Fibroblast of lung (primary cell): ENCODE data around the gene GNAT1. TPM values are rescaled to one million over a fixed set of nuclear protein-coding genes. Genes with fewer than 3 reads are reported as not detected.
A peak's percentile ranks its signal among the peaks of the same experiment; 100 is the strongest.

Experiments used
- DNase-seq, 2 donors: peaks; one replicate each; pipeline versions ENCODE4 v3.0.0 to v3.0.0-alpha.2; 2010; ENCODE audit warnings: low read depth in 2 of 2
- H2AFZ ChIP-seq: 2 replicates; pipeline ENCODE4 v1.5.1; 2012; ENCODE audit warnings: low read length, control low read depth, inconsistent platforms
- H3K27ac ChIP-seq: 2 replicates; pipeline ENCODE4 v1.5.1; 2011; ENCODE audit warnings: low read length, control low read depth; ENCODE audit not compliant: insufficient read depth
- H3K27me3 ChIP-seq: 2 replicates; pipeline ENCODE4 v1.5.1; 2011; ENCODE audit warnings: mild to moderate bottlenecking, low read length; ENCODE audit not compliant: control insufficient read depth, insufficient read depth
- H3K36me3 ChIP-seq: 2 replicates; pipeline ENCODE4 v1.5.1; 2011; ENCODE audit warnings: low read length; ENCODE audit not compliant: control insufficient read depth, insufficient read depth
- H3K4me1 ChIP-seq: 2 replicates; pipeline ENCODE4 v1.5.1; 2011; ENCODE audit warnings: low read length; ENCODE audit not compliant: control insufficient read depth, insufficient read depth; ENCODE audit errors: extremely low read depth
- H3K4me2 ChIP-seq: 2 replicates; pipeline ENCODE4 v1.5.1; 2011; ENCODE audit warnings: low read length, control low read depth; ENCODE audit not compliant: insufficient read depth; ENCODE audit errors: extremely low read depth
- H3K4me3 ChIP-seq, 4 experiments: fragments of 200-600 bp in 1 of 4; sonication (generic) in 1 of 4; replicated peaks in 1 of 4; 2 replicates each; pipeline ENCODE4 v1.5.1; 2011 to 2016; ENCODE audit warnings: low read length in 4 of 4, low read depth in 3 of 4, mild to moderate bottlenecking in 3 of 4, control low read depth in 2 of 4, inconsistent platforms in 1 of 4, mixed read lengths in 1 of 4; ENCODE audit not compliant: insufficient read depth in 1 of 4; ENCODE audit errors: control extremely low read depth in 1 of 4
- H3K79me2 ChIP-seq: 2 replicates; pipeline ENCODE4 v1.5.1; 2012; ENCODE audit warnings: mild to moderate bottlenecking, low read length, inconsistent platforms; ENCODE audit not compliant: control insufficient read depth, insufficient read depth
- H3K9ac ChIP-seq: 2 replicates; pipeline ENCODE4 v1.5.1; 2011; ENCODE audit warnings: mild to moderate bottlenecking, low read length, control low read depth; ENCODE audit not compliant: insufficient read depth
- H3K9me3 ChIP-seq: 2 replicates; pipeline ENCODE4 v1.5.1; 2012; ENCODE audit warnings: low read depth, low read length; ENCODE audit not compliant: control insufficient read depth, insufficient read depth
- H4K20me1 ChIP-seq: 2 replicates; pipeline ENCODE4 v1.5.1; 2011; ENCODE audit warnings: low read length; ENCODE audit not compliant: control insufficient read depth, insufficient read depth; ENCODE audit errors: extremely low read depth
- CTCF ChIP-seq, 2 donors: IDR thresholded peaks in 1 of 2; conservative IDR thresholded peaks in 1 of 2; 1 replicate in 1 of 2; 2 replicates in 1 of 2; pipeline ENCODE4 v1.5.1; 2011 to 2012; ENCODE audit warnings: low read length in 2 of 2, control low read depth in 1 of 2, inconsistent platforms in 1 of 2, low read depth in 1 of 2, mild to moderate bottlenecking in 1 of 2
- EZH2 ChIP-seq: IDR thresholded peaks from 2 replicates; pipeline ENCODE4 v1.5.1; 2012; ENCODE audit warnings: low read length, control low read depth, mild to moderate bottlenecking; ENCODE audit errors: missing control alignments
- polyA plus RNA-seq, 2 donors: library from polyadenylated mRNA; depleted of rRNA in 1 of 2; stranded (reverse) in 1 of 2; unstranded in 1 of 2; fragments of >200 nt; gene quantifications; 2 replicates each; pipeline ENCODE4 v1.2.1, GENCODE V29; 2011 to 2012; ENCODE audit warnings: missing spikeins in 1 of 2
- total RNA-seq: library from RNA; depleted of rRNA; stranded (reverse); fragments of >200 nt; gene quantifications from 2 replicates; pipeline ENCODE4 v1.2.1, GENCODE V29; 2014

Gene GNAT1
- total and polyA plus RNA-seq, 2 donors (not counting 1 experiment from before 2014, with no cell fraction given): not detected

DNA sequence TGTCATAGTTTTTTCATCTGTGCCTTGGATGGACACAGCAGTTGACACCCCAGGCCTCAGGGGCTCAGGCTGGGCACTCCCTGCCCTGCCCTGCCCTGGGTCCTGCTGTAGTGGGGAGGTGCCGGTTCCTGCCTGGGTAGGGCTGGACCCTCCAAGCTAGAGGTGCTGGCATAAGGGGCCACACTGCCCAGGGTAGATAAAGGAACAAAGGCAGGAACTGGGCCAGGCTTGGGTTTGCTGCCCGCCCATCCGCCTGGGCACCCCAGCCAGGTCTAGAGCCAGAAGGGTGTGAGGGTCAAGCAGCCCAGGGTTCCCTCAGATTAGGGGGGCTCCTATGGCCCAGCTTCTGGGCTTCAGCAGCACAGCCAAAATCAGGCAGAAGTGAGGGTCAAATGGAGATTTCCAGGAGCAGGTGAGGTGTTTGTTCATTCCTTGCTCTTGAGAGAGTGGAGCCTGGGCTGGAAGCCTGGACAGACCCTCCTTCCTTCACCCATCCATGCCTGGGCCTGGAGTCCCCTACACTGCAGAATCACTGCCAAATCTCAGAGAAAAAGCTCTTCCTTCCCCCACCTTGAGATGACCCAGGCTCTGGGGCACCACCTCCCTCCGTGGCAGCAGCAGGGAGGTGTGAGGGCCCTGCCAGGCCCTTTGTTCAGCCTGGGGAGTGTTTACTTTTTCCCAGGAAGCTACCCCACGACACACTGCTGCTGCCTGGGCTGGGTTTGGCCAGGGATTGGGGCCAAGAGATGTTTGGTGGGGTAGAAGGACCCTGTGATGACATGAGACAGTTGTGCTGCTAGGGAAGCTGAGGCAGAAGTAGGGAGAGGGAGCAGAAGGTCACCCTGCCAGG is 29.2 kb upstream of the GNAT1 start:
- peaks cover 33% of the 10 kb centered on the region for H3K4me1 ChIP-seq
- no peak overlapping the region for H3K4me2 ChIP-seq
- H3K9me3 ChIP-seq: no peaks in the 10 kb centered on the region
- no peak overlapping the region for H3K9ac ChIP-seq
- H3K27ac ChIP-seq: no peak overlapping the region
- no peaks in the 10 kb centered on the region for H3K79me2 ChIP-seq
- no peak overlapping the region for H3K4me3 ChIP-seq
- no peaks in the 10 kb centered on the region for H4K20me1 ChIP-seq
- TF ChIP-seq CTCF (conservative IDR thresholded peaks at IDR 0.05 in 1 of 2, IDR thresholded peaks at IDR 0.05 in 1 of 2; ENCODE audit: low read depth in 1 of 2, low read length in 2 of 2) (no peak), EZH2 (no peak)
- no peak overlapping the region for H2AFZ ChIP-seq
- no peaks in the 10 kb centered on the region for H3K27me3 ChIP-seq
- no peak for DNase-seq
- no peaks in the 10 kb centered on the region for H3K36me3 ChIP-seq

- Histone ChIP-seq H2AFZ (no peak overlapping the region), H3K36me3 (no peaks in the 10 kb centered on the region), H3K9ac (no peak overlapping the region), H3K27me3 (no peaks in the 10 kb centered on the region), H3K4me3 (no peak overlapping the region), H3K79me2 (no peaks in the 10 kb centered on the region), H4K20me1 (no peaks in the 10 kb centered on the region), H3K4me1 (peaks cover 33% of the 10 kb centered on the region), H3K27ac (peak overlapping the region; percentile 52), H3K9me3 (no peaks in the 10 kb centered on the region), H3K4me2 (peak overlapping the region; percentile 39)
- DNase-seq: peak; percentile 96
- TF ChIP-seq CTCF (conservative IDR thresholded peaks at IDR 0.05 in 1 of 2, IDR thresholded peaks at IDR 0.05 in 1 of 2; ENCODE audit: low read depth in 1 of 2, low read length in 2 of 2): no peak
- TF ChIP-seq EZH2: no peak
Observed at GRCh38 chr3:50163572-50164455, 27.6 kb upstream of the GNAT1 start.

GRCh38 chr3:50164481-50164880 is 26.9 kb upstream of the GNAT1 start:
- Histone ChIP-seq H3K27ac (peak overlapping the region; percentile 29), H3K4me3 (peak overlapping the region in 1 of 4 experiments; percentile 7), H3K4me2 (peak overlapping the region; percentile 39), H3K27me3 (no peaks in the 10 kb centered on the region), H3K9me3 (no peaks in the 10 kb centered on the region), H3K9ac (no peak overlapping the region), H3K79me2 (no peaks in the 10 kb centered on the region), H4K20me1 (no peaks in the 10 kb centered on the region), H2AFZ (no peak overlapping the region), H3K4me1 (peaks cover 33% of the 10 kb centered on the region), H3K36me3 (no peaks in the 10 kb centered on the region)
- DNase-seq: no peak
- TF ChIP-seq EZH2: no peak
